ENCODE data around the gene HNRNPU.

Gene HNRNPU

DNA sequence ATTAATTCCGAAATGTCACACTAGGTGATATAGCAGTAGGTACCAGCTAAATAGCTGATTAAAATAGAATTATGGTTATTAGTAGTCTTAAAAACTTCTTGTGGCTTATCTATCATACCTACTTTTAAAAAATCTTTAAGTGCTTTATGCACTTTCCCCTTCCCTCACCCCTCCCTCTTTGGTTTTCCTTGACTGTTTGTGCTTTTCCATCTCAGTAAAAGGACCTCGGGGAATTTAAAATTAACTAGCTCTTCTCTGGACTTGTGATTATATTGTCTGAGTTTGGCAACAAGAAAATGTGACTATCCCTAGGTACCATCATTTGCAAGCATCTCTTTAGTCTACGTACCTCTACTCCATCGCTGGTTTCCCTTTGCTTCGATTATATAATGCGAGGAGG lies 17.7 kb downstream of the HNRNPU start:
- H3K4me1 ChIP-seq = no peaks in the 10 kb centered on the region; the same call in 1 of the 2 replicates
- DNase-seq = no peak
- H3K9me3 ChIP-seq = no peaks in the 10 kb centered on the region
- no peaks in the 10 kb centered on the region for H3K27me3 ChIP-seq
- H3K36me3 ChIP-seq = peaks cover 100% of the 10 kb centered on the region
- TF ChIP-seq, protein P1, sequence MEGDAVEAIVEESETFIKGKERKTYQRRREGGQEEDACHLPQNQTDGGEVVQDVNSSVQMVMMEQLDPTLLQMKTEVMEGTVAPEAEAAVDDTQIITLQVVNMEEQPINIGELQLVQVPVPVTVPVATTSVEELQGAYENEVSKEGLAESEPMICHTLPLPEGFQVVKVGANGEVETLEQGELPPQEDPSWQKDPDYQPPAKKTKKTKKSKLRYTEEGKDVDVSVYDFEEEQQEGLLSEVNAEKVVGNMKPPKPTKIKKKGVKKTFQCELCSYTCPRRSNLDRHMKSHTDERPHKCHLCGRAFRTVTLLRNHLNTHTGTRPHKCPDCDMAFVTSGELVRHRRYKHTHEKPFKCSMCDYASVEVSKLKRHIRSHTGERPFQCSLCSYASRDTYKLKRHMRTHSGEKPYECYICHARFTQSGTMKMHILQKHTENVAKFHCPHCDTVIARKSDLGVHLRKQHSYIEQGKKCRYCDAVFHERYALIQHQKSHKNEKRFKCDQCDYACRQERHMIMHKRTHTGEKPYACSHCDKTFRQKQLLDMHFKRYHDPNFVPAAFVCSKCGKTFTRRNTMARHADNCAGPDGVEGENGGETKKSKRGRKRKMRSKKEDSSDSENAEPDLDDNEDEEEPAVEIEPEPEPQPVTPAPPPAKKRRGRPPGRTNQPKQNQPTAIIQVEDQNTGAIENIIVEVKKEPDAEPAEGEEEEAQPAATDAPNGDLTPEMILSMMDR (IDR thresholded peaks at IDR 0.05; ENCODE audit: low read depth, low read length) = no peak
- no peak overlapping the region for H3K4me3 ChIP-seq (ENCODE audit: low read depth, low read length)

DNA sequence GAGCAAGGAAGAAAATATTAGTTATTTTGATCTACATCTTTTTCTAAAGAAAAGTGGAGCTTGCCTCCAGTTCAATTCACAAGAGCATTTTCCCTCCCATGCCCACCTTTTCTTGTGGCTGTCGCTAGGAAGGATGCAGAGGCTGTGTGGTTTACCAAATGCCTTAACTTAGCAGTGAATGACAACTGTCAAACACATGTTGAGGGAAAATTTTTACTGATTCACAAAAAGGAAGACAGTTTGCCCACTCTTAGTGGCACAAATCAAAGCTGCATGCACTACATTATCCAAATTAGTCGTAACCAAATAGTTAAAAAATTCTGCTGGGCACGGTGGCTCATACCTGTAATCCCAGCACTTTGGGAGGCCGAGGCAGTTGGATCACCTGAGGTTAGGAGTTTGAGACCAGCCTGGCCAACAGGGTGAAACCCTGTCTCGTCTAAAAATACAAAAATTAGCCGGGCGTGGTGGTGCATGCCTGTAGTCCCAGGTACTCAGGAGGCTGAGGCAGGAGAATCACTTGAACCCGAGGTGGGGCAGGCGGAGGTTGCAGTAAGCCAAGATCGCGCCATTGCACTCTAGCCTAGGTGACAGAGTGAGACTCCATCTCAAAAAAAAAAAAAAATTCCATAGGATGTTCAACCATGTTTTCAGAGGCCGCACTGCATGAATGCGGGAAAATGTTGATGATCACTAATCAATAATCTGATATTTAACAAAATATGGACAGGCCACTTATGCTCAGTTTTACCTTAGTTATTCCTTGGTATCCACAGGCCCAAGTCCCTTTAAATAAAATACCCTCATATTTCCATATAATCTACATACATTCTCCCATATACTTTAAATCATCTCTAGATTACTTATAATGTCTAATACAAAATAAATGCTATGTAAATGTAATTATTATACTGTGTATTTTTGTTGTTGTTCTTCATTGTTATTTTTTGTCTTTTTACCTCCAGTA lies 19.9 kb downstream of the HNRNPU start:
- TF ChIP-seq, protein P1 (IDR thresholded peaks at IDR 0.05; ENCODE audit: low read depth, low read length) = no peak
- DNase-seq = no peak
- H3K4me1 ChIP-seq = no peaks in the 10 kb centered on the region
- H3K9me3 ChIP-seq = no peaks in the 10 kb centered on the region
- H3K27me3 ChIP-seq = no peaks in the 10 kb centered on the region
- no peak overlapping the region for H3K4me3 ChIP-seq (ENCODE audit: low read depth, low read length)
- H3K36me3 ChIP-seq = peaks cover 95% of the 10 kb centered on the region

GRCh38 chr1:244843148-244843978 lies 21.0 kb downstream of the HNRNPU start:
- H3K4me1 ChIP-seq = no peaks in the 10 kb centered on the region
- no peak for DNase-seq
- H3K4me3 ChIP-seq (ENCODE audit: low read depth, low read length) = no peak overlapping the region
- TF ChIP-seq, protein P1 (IDR thresholded peaks at IDR 0.05; ENCODE audit: low read depth, low read length) = no peak
- H3K36me3 ChIP-seq = peaks cover 88% of the 10 kb centered on the region
- H3K9me3 ChIP-seq = no peaks in the 10 kb centered on the region
- no peaks in the 10 kb centered on the region for H3K27me3 ChIP-seq

DNA sequence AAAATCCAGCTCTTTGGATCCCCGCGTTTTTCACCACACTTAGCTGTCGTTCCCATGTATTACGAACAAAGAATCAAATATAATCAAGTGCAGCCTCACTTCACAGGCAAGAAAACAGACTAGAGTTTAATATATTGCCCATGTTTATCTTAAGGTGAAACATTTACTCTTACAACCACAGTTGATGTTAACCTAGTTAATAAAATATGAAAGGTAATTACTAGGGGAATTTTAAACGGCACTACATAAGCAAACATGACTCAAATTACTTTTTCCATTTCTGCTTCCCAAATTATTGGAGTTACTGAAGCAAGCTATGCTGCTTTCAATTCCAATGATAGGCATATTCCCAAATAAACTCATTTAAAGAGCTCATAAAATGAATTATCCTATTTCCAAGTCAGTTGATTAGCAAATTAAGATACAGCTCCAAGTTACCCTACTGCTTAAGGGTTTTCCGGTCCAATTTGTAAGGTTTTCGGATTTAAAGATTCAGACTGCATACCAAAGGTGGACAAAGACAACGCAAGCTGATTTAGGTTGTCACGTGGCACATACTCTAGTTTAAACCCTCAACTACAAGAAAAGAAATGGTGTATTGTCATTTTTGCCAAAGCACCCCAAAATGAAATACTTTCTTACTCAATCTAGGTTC lies 22.9 kb downstream of the HNRNPU start:
- H3K9me3 ChIP-seq = no peaks in the 10 kb centered on the region
- H3K4me3 ChIP-seq (ENCODE audit: low read depth, low read length) = no peak overlapping the region
- H3K36me3 ChIP-seq = peaks cover 72% of the 10 kb centered on the region
- no peak for DNase-seq
- TF ChIP-seq, protein P1 (IDR thresholded peaks at IDR 0.05; ENCODE audit: low read depth, low read length) = no peak
- no peaks in the 10 kb centered on the region; the same call in 1 of the 2 replicates for H3K4me1 ChIP-seq
- no peaks in the 10 kb centered on the region for H3K27me3 ChIP-seq

DNA sequence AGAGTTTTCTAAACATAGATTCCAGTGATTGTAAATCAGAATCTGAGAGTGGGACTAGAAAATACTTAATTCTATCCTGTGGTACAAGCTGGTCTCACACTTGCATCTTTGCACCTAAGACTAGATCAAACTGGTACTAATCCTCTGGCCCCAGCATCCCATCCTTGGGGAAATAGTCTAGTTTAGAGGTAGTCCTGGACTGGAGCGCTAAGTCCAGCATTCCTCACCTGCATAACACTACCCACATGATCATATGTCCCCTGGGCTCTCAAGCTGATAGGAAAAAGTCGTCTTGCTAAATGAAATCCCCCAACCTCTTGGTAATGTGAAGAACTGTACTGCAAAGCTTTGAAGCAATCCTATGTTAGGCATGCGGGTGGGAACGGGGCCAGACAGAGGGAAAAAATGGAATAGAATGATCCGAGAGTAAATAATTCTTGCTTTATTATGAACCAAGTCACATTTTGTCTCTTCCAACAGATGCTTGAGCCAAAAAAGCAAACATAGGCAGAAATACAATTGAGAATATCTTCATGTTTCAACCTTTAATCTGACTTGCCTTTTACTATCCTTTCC lies 24.0 kb downstream of the HNRNPU start:
- Histone ChIP-seq H3K36me3 (peaks cover 61% of the 10 kb centered on the region), H3K4me1 (no peaks in the 10 kb centered on the region; the same call in 1 of the 2 replicates)
- TF ChIP-seq, protein P1 (IDR thresholded peaks at IDR 0.05; ENCODE audit: low read depth, low read length) = no peak

More for the DNA sequence above, 24.0 kb downstream of the HNRNPU start:
- DNase-seq = no peak
- Histone ChIP-seq H3K9me3 (no peaks in the 10 kb centered on the region), H3K27me3 (no peaks in the 10 kb centered on the region), H3K4me3 (ENCODE audit: low read depth, low read length) (no peak overlapping the region)
